SK-N-DZ (cell line): ENCODE data around the gene STK24.

Experiments used
- DNase-seq: peaks from one replicate; pipeline ENCODE4 v3.0.0-alpha.2; 2015; ENCODE audit warnings: low spot score

Gene STK24

GRCh38 chr13:98411617-98412265, 165.2 kb downstream of the STK24 start:
- no peak for DNase-seq

GRCh38 chr13:98411013-98411412, 165.9 kb downstream of the STK24 start:
- no peak for DNase-seq

DNA sequence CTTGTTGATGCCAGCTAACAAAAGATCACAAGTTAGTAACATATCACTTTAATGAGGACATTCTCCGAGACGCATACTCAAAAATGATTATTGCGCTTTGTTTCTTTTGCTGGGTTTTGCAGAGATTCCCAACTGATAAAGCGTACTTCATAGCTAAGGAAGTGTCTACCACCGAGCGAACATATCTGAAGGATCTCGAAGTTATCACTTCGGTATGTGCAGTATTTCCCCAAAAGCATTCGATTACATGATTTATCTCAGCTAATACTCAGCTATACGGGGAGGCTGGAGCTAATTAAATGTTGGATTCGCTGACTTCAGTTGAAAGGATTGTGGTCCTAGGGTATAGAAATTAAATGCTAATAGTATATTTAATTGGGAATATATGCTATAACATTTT, 166.3 kb downstream of the STK24 start:
- DNase-seq: no peak

DNA sequence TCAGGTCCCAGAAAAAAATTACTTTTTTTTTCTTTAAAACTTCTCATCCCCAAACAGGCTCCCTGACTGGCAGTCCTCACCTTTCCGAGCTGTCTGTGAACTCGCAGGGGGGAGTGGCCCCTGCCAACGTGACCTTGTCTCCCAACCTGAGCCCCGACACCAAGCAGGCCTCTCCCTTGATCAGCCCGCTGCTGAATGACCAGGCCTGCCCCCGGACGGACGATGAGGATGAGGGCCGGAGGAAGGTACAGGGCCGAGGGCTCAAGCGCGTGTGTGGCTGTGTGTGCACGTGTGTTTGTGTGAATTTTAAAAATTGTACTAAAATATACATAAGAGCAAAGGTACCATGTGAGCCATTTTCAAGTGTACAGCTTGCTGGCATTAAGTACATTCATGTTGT, 167.6 kb downstream of the STK24 start:
- no peak for DNase-seq

DNA sequence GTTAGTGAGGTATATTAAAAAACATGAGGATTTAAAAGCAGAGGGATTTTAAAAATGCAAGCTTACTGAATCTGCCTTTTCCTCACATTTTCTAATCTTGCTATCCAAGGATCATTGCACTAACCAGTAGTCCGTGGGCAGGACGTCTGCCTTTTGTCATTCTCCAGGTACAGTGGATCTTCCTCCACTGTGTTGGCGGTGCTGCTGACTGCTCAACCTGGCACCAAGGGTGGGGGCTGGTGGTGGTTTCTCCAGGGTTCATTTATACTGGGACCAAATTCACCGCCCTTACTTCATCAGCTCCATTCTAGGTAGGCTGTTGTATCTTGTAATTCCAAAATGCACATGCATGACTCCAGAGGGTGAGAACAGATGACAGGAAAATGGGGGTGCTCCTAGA, 169.3 kb downstream of the STK24 start:
- DNase-seq: no peak

- no peak for DNase-seq
Observed at GRCh38 chr13:98406971-98407370, 169.9 kb downstream of the STK24 start.

- no peak for DNase-seq
Observed at GRCh38 chr13:98406427-98406826, 170.5 kb downstream of the STK24 start.

DNA sequence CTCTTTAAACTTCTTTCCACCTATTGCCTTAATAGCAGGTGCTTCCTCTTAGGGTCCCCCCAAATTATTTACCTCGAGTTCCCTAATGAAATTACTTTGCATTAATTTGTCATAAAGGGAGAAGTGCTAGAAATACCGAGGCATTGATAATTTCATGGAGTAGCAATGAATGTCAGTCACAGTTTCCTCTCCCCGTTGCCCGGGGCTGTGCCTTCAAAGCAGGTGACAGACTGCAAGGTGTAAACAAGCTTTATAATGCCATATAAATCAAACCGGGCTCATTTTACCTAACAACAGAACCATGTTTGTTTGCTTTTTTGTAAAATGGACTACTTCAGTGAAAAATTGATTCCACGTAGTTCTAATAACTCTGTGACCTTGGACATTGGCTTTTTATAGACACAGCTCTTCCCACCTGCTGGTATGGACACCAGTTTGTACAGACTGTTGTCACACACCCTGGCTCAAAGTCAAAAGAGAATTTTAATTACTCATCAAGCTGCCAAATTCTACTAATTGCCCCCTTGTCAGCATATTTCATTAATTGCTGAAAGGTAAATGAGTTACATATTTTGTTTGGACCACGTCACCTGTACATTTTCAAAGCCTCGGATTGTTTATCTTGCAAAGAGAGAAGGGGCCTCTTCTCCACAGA, 171.1 kb downstream of the STK24 start:
- DNase-seq: no peak

GRCh38 chr13:98405107-98405571, 171.8 kb downstream of the STK24 start:
- peak; percentile 36 for DNase-seq

GRCh38 chr13:98403076-98403475, 173.8 kb downstream of the STK24 start:
- no peak for DNase-seq

DNA sequence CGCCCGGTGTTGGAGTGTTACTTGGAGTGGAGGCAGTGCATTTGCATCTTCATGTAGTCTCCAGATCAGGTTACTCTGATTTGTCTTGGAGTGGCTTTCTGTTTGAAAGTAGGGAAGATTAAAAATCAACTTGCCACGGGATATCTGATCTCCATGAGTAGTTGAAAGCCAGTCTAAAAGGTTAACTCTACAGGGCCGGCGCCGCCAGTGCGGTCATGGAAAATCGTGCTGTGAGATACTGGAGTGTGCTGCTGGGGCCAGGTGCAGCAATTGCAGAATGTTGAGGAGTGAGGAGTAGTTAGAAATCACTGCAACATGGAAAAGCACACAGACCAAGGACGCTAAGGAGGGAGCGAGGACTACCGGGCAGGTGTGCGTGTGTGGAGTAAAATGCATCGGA, 175.0 kb downstream of the STK24 start:
- peak; percentile 24 for DNase-seq

DNA sequence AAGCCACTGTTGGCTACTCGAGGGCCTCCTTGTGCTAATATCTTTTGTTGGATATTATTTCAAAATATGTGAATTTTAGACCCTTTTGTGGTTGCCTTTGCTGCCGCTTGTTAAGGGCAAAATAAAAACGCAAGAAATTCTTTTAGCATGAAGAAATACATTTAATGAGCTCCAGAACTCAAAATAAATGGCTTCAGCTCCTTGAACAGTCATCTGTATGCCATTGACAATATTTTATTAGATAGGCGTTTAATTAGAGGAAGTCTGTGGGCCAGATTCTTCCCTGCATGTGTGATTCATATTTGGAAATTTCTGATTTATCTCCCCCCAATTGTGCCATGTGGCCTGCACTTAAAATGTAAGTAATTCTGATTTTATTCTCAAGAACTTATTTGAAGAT, 177.2 kb downstream of the STK24 start:
- DNase-seq: no peak

- DNase-seq: no peak
Observed at GRCh38 chr13:98398581-98398980, 178.3 kb downstream of the STK24 start.

DNA sequence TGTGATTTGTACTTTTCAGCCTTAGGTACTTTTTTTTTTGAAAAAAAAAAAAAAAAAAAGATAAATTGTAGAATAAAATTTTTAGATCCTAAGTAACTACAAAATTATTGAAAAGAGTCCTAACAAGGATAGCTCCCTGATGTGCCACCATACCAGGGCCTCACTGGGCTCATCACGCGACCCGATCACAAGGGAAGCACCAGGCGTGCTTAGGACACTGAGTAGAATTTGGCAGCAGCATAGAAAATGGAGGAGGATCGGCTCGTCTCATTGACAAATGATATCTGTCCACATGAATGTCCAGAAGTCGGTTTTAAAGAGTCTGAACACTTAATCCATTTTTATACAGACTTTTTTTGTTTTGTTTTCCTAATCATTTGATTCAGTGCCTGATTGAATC, 179.0 kb downstream of the STK24 start:
- DNase-seq: no peak

- DNase-seq: no peak
Observed at GRCh38 chr13:98397221-98397620, 179.7 kb downstream of the STK24 start.

DNA sequence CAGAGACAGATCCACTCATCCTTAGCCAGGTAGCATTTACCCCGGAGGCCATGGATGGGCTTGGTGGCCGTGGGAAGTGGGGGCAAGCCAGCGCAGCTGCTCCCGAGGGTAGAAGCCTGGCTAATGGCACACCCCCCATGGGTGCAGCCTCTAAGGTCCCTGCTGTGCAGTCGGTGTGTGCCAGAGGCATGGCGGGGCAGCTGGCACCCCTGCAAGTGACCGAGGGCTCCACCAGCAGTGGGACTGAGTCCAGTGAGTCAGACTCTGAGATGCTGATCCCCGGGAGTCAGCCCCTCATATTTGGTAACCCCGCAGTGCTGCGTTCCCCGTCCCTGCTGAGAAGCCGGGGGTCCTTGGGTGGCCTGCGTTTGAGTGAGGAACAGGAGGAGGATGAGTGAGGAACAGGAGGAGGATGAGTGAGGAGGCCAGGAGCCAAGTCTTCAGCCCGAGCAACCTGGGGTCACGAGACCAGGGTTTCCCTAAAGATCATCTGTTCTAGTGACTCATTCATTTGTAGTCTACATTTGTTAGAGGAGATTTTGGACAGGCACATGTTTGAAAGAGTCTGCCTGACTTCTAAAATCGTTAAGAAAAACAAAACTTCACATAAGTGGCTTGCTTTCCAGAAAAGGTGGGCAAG, 180.7 kb downstream of the STK24 start:
- DNase-seq: no peak
